ENCODE results near the gene POLK.
A peak's percentile ranks its signal among the peaks of the same experiment; 100 is the strongest.

POLK gene

GRCh38 chr5:75511435-75512382, at the start of gene POLK, which contains the start of gene CERT1:
POLK (plus strand) TSS chr5:75511891.
CERT1 (minus strand) TSS chr5:75511629; CDS start chr5:75511207, 422 bp downstream.
- peak within 1 kb of the TSS; percentile 82 for H3K4me3 ChIP-seq (ENCODE audit: low read length)
- TF ChIP-seq CTCF (conservative IDR thresholded peaks at IDR 0.05; ENCODE audit: low read length) = no peak
- DNase-seq (ENCODE audit: low read depth) = peak; percentile 97

GRCh38 chr5:75463726-75464125, 48.0 kb upstream of the POLK start:
- H3K4me3 ChIP-seq (ENCODE audit: low read length) = no peak overlapping the region
- TF ChIP-seq CTCF (conservative IDR thresholded peaks at IDR 0.05; ENCODE audit: low read length) = no peak
- no peak for DNase-seq (ENCODE audit: low read depth)

GRCh38 chr5:75465480-75465879, 46.2 kb upstream of the POLK start:
- TF ChIP-seq CTCF (conservative IDR thresholded peaks at IDR 0.05; ENCODE audit: low read length) = no peak
- peak; percentile 23 for DNase-seq (ENCODE audit: low read depth)
- no peak overlapping the region for H3K4me3 ChIP-seq (ENCODE audit: low read length)

GRCh38 chr5:75466006-75466716, 45.5 kb upstream of the POLK start:
- no peak for DNase-seq (ENCODE audit: low read depth)
- H3K4me3 ChIP-seq (ENCODE audit: low read length) = no peak overlapping the region

GRCh38 chr5:75468593-75468992, 43.1 kb upstream of the POLK start:
- no peak for DNase-seq (ENCODE audit: low read depth)
- TF ChIP-seq CTCF (conservative IDR thresholded peaks at IDR 0.05; ENCODE audit: low read length) = no peak
- no peak overlapping the region for H3K4me3 ChIP-seq (ENCODE audit: low read length)

More at GRCh38 chr5:75466006-75466716, 45.5 kb upstream of the POLK start:
- no peak for TF ChIP-seq CTCF (conservative IDR thresholded peaks at IDR 0.05; ENCODE audit: low read length)

GRCh38 chr5:75469017-75469416, 42.7 kb upstream of the POLK start:
- no peak for TF ChIP-seq CTCF (conservative IDR thresholded peaks at IDR 0.05; ENCODE audit: low read length)
- no peak overlapping the region for H3K4me3 ChIP-seq (ENCODE audit: low read length)
- no peak for DNase-seq (ENCODE audit: low read depth)
